ENCODE results near the gene IRF9.
A peak's percentile ranks its signal among the peaks of the same experiment; 100 is the strongest.

IRF9 gene

DNA sequence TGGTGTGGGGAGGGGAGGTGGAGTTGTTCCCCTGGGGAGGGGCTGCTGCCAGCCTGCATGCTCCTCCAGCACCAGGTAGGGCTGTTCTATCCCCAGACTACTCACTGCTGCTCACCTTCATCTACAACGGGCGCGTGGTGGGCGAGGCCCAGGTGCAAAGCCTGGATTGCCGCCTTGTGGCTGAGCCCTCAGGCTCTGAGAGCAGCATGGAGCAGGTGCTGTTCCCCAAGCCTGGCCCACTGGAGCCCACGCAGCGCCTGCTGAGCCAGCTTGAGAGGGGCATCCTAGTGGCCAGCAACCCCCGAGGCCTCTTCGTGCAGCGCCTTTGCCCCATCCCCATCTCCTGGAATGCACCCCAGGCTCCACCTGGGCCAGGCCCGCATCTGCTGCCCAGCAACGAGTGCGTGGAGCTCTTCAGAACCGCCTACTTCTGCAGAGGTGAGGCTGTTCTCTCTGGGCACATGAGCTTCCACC is 3.5 kb downstream of the IRF9 start (continued):
- no peak for TF ChIP-seq ZNF10 (tag by site-specific recombination; IDR thresholded peaks at IDR 0.05)
- no peak for TF ChIP-seq ZBTB17 (tag by site-specific recombination; IDR thresholded peaks at IDR 0.05)
- no peak for TF ChIP-seq ZNF513 (tag by site-specific recombination; IDR thresholded peaks at IDR 0.05)

GRCh38 chr14:24165785-24166184 is 4.7 kb downstream of the IRF9 start:
- CTCF ChIA-PET, result no interaction called here
- POLR2A ChIA-PET, result interaction anchor here (1.6 kb wide), 1 partner anchor 30 kb away, joined by 4 read pairs; the partner anchor contains the start of gene PSME1
- no peak for TF ChIP-seq ZNF701 (tag by site-specific recombination; IDR thresholded peaks at IDR 0.05)
- TF ChIP-seq OVOL3 (tag by site-specific recombination; IDR thresholded peaks at IDR 0.05), result no peak
- TF ChIP-seq ZNF585B (tag by site-specific recombination; IDR thresholded peaks at IDR 0.05), result no peak
- TF ChIP-seq ZNF140 (tag by site-specific recombination; IDR thresholded peaks at IDR 0.05), result no peak
- no peak for TF ChIP-seq ZNF157 (tag by site-specific recombination; IDR thresholded peaks at IDR 0.05)
- TF ChIP-seq ZNF274 (IDR thresholded peaks at IDR 0.05; ENCODE audit: low read length), result no peak
- TF ChIP-seq ZNF274 (tag by site-specific recombination; IDR thresholded peaks at IDR 0.05; ENCODE audit: borderline replicate concordance), result no peak
- no peak for TF ChIP-seq ZSCAN4 (tag by site-specific recombination; IDR thresholded peaks at IDR 0.05)
- no peak for TF ChIP-seq ZBTB7A (tag by site-specific recombination; IDR thresholded peaks at IDR 0.05; ENCODE audit: low read depth)
- TF ChIP-seq ZNF248 (tag by site-specific recombination; IDR thresholded peaks at IDR 0.05), result no peak
- TF ChIP-seq ZNF664 (tag by site-specific recombination; IDR thresholded peaks at IDR 0.05), result no peak
- no peak for TF ChIP-seq ZNF48 (tag by site-specific recombination; IDR thresholded peaks at IDR 0.05)
- TF ChIP-seq ZNF776 (tag by site-specific recombination; IDR thresholded peaks at IDR 0.05; ENCODE audit: borderline replicate concordance), result no peak
- TF ChIP-seq SP7 (tag by site-specific recombination; IDR thresholded peaks at IDR 0.05), result no peak
- no peak for TF ChIP-seq YY2 (tag by site-specific recombination; IDR thresholded peaks at IDR 0.05)
- TF ChIP-seq GFI1B (tag by site-specific recombination; IDR thresholded peaks at IDR 0.05), result no peak
- no peak for TF ChIP-seq ZNF138 (tag by site-specific recombination; IDR thresholded peaks at IDR 0.05; ENCODE audit: borderline replicate concordance)
- TF ChIP-seq ZBTB17 (tag by site-specific recombination; IDR thresholded peaks at IDR 0.05), result no peak
- TF ChIP-seq ZNF404 (tag by site-specific recombination; IDR thresholded peaks at IDR 0.05), result no peak
- TF ChIP-seq ZNF10 (tag by site-specific recombination; IDR thresholded peaks at IDR 0.05), result no peak
- Histone ChIP-seq H3K27ac (ENCODE audit: extremely low read depth, low read depth, low read length) (no peak overlapping the region), H3K4me3 (ENCODE audit: low read depth, low read length) (no peak overlapping the region), H3K4me1 (ENCODE audit: control insufficient read depth, insufficient read depth, low read length) (peaks cover 5% of the 10 kb centered on the region), H3K9me3 (ENCODE audit: control insufficient read depth, insufficient read depth, low read depth, low read length) (no peaks in the 10 kb centered on the region), H3K36me3 (ENCODE audit: control insufficient read depth in 2 of 2, insufficient read depth in 1 of 2, low read length in 2 of 2) (peaks cover 3 to 50% of the 10 kb centered on the region in 2 experiments)

GRCh38 chr14:24167469-24168114 is 6.5 kb downstream of the IRF9 start:
- Histone ChIP-seq H3K4me3 (ENCODE audit: low read depth, low read length) (no peak overlapping the region), H3K4me1 (ENCODE audit: control insufficient read depth, insufficient read depth, low read length) (no peaks in the 10 kb centered on the region), H3K9me3 (ENCODE audit: control insufficient read depth, insufficient read depth, low read depth, low read length) (no peaks in the 10 kb centered on the region), H3K36me3 (ENCODE audit: control insufficient read depth in 2 of 2, insufficient read depth in 1 of 2, low read length in 2 of 2) (peaks cover 0 to 46% of the 10 kb centered on the region in 2 experiments), H3K27ac (ENCODE audit: extremely low read depth, low read depth, low read length) (no peak overlapping the region)
- ChIA-PET CTCF (interaction anchor here (0.6 kb wide), 1 partner anchor 86 kb away, joined by 3 read pairs; no protein-coding TSS in a partner anchor), POLR2A (no interaction called here)
- TF ChIP-seq ZNF24 (tag by site-specific recombination; IDR thresholded peaks at IDR 0.05) (peak; percentile 35; the same call in 1 of the 2 replicates), ZNF768 (tag by site-specific recombination; IDR thresholded peaks at IDR 0.05) (no peak)
